MCF 10A (cell line): ENCODE data around the gene ADNP. TPM values are rescaled to one million over a fixed set of nuclear protein-coding genes. Genes with fewer than 3 reads are reported as not detected.

Experiments
- BruUV-seq: library from RNA; stranded (reverse); fragments of 400-500 nt; replicated peaks from 2 replicates; lab custom pipeline; 2021; lab: Mats Ljungman, UMichigan
- CTCF ChIA-PET: fragments of 300-600 bp; sonication (Branson Sonifier 250); formaldehyde crosslinking; extraction: SDS; loops from one replicate; lab custom pipeline; 2021; ENCODE audit warnings: antibody characterized with exemption, inconsistent platforms; lab: Yijun Ruan, JAX
- POLR2A ChIA-PET: fragments of 300-600, 350-650 bp; sonication (Branson Sonifier 250); formaldehyde crosslinking; extraction: SDS; loops from one replicate; lab custom pipeline; 2020; ENCODE audit warnings: antibody characterized with exemption, inconsistent platforms; lab: Yijun Ruan, JAX
- DNase-seq: peaks from one replicate; pipeline ENCODE4 v3.0.0-alpha.2; 2018; ENCODE audit not compliant: unreplicated experiment
- H3K27ac Mint-ChIP-seq: one replicate; pipeline ENCODE4 v1.8.0; 2022; ENCODE audit warnings: mild to moderate bottlenecking, low read depth, mixed read lengths; ENCODE audit not compliant: unreplicated experiment
- H3K27me3 Mint-ChIP-seq: one replicate; pipeline ENCODE4 v1.8.0; 2022; ENCODE audit warnings: mixed read lengths; ENCODE audit not compliant: insufficient read depth, unreplicated experiment
- H3K36me3 Mint-ChIP-seq: one replicate; pipeline ENCODE4 v1.8.0; 2022; ENCODE audit warnings: mild to moderate bottlenecking, moderate library complexity, mixed read lengths; ENCODE audit not compliant: insufficient read depth, unreplicated experiment
- H3K4me1 Mint-ChIP-seq: one replicate; pipeline ENCODE4 v1.8.0; 2022; ENCODE audit warnings: mixed read lengths; ENCODE audit not compliant: insufficient read depth, unreplicated experiment
- H3K4me3 Mint-ChIP-seq: one replicate; pipeline ENCODE4 v1.8.0; 2022; ENCODE audit warnings: mild to moderate bottlenecking, moderate library complexity, mixed read lengths; ENCODE audit not compliant: unreplicated experiment
- H3K9me3 Mint-ChIP-seq: one replicate; pipeline ENCODE4 v1.8.0; 2022; ENCODE audit warnings: mixed read lengths; ENCODE audit not compliant: unreplicated experiment
- intact Hi-C: fragments of 100-400 bp; cut with micrococcal nuclease; formaldehyde crosslinking; loops from 2 replicates; pipeline ENCODE4 v1.14.1; 2022
- total RNA-seq: library from RNA; stranded (reverse); gene quantifications from 2 replicates; pipeline ENCODE4 v1.2.3, GENCODE V29; 2022
- TF ChIP-seq, protein P1 (sequence below): fragments of 200-600 bp; IDR thresholded peaks from one replicate; pipeline ENCODE4 v1.8.0; 2022; ENCODE audit warnings: antibody characterized with exemption, mild to moderate bottlenecking; ENCODE audit not compliant: unreplicated experiment

The ADNP gene
- total RNA-seq, 1 experiment from 2014 or later: 77.5 TPM

DNA sequence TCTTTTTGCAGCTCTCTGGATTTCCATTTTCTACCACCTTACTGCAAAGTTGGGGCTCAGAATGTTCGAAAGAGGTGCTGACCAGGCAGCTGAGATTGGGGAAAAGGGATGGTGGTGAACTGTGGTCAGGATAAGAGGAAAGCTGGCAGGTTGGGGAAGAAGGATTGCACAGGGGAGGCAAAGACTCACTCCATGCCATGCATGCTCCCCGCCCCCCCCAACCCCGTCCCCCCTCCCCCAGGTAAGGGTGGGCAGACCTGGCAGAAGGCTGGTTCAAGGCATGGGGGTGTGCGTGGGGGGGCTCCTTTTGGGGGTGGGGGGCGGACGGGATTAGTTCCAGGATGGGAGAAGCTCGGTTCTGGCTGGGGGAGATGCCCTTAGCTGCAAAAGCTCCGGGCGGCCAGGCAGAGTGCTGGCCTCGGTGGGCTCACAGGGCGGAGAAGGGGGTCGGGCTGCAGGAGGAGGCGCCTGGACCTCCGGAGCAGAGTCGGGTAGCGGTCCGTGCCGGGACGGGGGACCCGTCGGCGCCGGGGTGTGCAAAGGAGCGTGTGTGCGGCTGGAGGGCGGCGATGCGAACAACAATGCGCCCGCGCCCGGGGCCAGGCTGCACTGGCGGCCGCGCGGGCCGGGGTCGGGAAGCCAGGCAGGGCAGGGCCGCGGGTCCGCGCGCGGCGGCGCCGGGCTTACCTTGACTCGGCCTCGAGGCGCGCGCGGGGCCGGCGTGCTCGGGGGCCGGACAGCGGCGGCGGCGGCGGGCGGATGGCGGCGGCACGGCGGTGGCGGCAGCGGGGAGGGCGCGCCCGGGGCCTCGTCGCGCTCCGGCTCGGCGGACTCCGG, 880 bp downstream of the ADNP start:
- H3K36me3 Mint-ChIP-seq: peaks cover 89% of the 10 kb centered on the region
- TF ChIP-seq, protein P1, sequence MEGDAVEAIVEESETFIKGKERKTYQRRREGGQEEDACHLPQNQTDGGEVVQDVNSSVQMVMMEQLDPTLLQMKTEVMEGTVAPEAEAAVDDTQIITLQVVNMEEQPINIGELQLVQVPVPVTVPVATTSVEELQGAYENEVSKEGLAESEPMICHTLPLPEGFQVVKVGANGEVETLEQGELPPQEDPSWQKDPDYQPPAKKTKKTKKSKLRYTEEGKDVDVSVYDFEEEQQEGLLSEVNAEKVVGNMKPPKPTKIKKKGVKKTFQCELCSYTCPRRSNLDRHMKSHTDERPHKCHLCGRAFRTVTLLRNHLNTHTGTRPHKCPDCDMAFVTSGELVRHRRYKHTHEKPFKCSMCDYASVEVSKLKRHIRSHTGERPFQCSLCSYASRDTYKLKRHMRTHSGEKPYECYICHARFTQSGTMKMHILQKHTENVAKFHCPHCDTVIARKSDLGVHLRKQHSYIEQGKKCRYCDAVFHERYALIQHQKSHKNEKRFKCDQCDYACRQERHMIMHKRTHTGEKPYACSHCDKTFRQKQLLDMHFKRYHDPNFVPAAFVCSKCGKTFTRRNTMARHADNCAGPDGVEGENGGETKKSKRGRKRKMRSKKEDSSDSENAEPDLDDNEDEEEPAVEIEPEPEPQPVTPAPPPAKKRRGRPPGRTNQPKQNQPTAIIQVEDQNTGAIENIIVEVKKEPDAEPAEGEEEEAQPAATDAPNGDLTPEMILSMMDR: no peak
- H3K27ac Mint-ChIP-seq: peak overlapping the region; percentile 88
- ChIA-PET POLR2A (interaction anchor here (0.7 to 13.0 kb wide), 34 partner anchors 10 to 786 kb away, joined by 3 to 149 read pairs (median 6); partner anchors contain the start of genes BCAS4, DPM1 and MOCS3), CTCF (interaction anchor here (0.5 to 14.2 kb wide), 39 partner anchors 10 to 776 kb away, joined by 3 to 256 read pairs (median 6); partner anchors contain the start of genes BCAS4, DPM1 and MOCS3)
- no peaks in the 10 kb centered on the region for H3K27me3 Mint-ChIP-seq
- DNase-seq: peak; percentile 6
- peaks cover 31% of the 10 kb centered on the region for H3K4me1 Mint-ChIP-seq
- no peaks in the 10 kb centered on the region for H3K9me3 Mint-ChIP-seq
- peak overlapping the region; percentile 90 for H3K4me3 Mint-ChIP-seq
- intact Hi-C loops: no loop called here
- BruUV-seq: no TSS peak

DNA sequence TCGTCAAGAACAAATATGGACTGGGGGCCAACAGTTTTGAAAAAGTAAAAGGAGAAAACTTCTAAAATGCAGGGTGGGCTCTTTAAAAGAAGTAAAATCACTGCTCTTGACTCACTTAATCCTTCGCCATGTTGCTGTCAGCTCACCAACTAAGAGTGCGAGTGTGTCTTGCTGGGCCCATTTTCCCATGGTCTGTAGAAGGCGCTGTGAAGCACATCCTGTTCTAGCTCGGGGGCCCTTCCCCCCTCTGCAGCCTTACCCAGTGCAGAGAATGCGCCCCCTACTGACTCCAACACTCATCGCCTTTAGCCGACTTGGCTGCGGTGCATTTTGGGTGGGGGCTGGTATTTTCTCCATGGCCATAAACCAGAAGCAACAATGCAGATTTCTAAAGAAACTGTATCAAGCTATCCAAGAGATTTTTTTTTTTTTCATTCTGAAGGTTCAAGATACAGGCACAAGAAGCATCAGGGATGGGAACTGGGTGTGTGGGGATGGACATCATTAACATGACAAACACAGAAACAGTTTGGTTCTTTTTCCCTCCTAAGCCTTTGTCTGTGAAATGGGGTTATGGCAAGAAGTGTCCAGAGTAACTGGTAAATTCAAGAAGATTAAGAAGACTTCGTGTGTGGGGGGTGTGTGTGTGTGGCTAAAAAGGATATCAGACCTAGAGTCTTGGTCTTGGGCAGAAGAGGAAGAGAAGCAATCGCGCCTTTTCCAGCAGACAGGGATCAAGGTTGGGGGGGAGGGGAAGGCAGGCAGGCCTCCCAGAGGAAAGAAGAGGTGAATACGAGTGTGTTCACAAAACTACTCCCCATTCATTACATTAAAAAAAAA, 1.7 kb downstream of the ADNP start:
- peaks cover 37% of the 10 kb centered on the region for H3K4me1 Mint-ChIP-seq
- TF ChIP-seq, protein P1: peak; percentile 90
- CTCF ChIA-PET: interaction anchor here (0.6 to 14.2 kb wide), 44 partner anchors 10 to 983 kb away, joined by 3 to 256 read pairs (median 5); partner anchors contain the start of gene BCAS4
- TSS peak; percentile 23 for BruUV-seq
- peak overlapping the region; percentile 73 for H3K27ac Mint-ChIP-seq
- H3K4me3 Mint-ChIP-seq: peak overlapping the region; percentile 90
- H3K36me3 Mint-ChIP-seq: peaks cover 89% of the 10 kb centered on the region
- intact Hi-C loops: loop anchor here (1.0 kb wide), 2 partner anchors 111 to 135 kb away; no protein-coding TSS in a partner anchor
- DNase-seq: peak; percentile 96
- POLR2A ChIA-PET: interaction anchor here (0.6 to 13.0 kb wide), 34 partner anchors 9 to 776 kb away, joined by 3 to 149 read pairs (median 5); partner anchors contain the start of genes BCAS4, DPM1, MOCS3 and PEDS1
- no peaks in the 10 kb centered on the region for H3K9me3 Mint-ChIP-seq
- H3K27me3 Mint-ChIP-seq: no peaks in the 10 kb centered on the region

DNA sequence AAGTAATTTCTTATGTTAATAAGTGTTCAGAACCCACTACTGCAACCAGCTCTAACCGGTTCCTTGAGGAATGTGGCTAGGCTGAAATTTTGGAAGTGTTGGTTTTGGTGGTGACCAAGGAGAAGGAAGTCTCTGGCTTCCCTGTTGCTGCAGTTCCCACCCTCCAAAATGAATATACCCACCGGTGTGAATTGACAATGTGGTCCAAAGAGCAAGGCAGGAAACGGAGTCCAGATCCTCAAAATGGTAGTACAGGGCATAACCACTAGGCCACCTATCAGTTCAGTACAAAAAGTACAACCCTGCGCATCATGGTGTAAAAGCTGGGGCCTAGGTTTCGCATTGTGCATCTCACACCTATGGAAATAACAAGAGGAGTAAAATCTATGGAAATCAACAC, 2.8 kb downstream of the ADNP start:
- no peak for DNase-seq
- H3K9me3 Mint-ChIP-seq: no peaks in the 10 kb centered on the region
- intact Hi-C loops: no loop called here
- peaks cover 37% of the 10 kb centered on the region for H3K4me1 Mint-ChIP-seq
- no peaks in the 10 kb centered on the region for H3K27me3 Mint-ChIP-seq
- H3K4me3 Mint-ChIP-seq: peak overlapping the region; percentile 90
- peak overlapping the region; percentile 73 for H3K27ac Mint-ChIP-seq
- ChIA-PET POLR2A (interaction anchor here (0.6 to 13.0 kb wide), 16 partner anchors 8 to 142 kb away, joined by 3 to 149 read pairs (median 6); partner anchors contain the start of genes BCAS4, DPM1 and MOCS3), CTCF (interaction anchor here (0.7 to 14.2 kb wide), 27 partner anchors 9 to 984 kb away, joined by 3 to 256 read pairs (median 11); partner anchors contain the start of gene BCAS4)
- no TSS peak for BruUV-seq
- peaks cover 89% of the 10 kb centered on the region for H3K36me3 Mint-ChIP-seq
- TF ChIP-seq, protein P1: no peak
